Measurements from ENCODE around the gene ACOT11.

GRCh38 chr1:54528613-54529012 lies 19.4 kb upstream of the ACOT11 start:
- TF ChIP-seq POLR2A (IDR thresholded peaks at IDR 0.05; ENCODE audit: low read depth, low read length): no peak
- TF ChIP-seq TAF1 (IDR thresholded peaks at IDR 0.05; ENCODE audit: low read depth, low read length): no peak
- TF ChIP-seq POLR2AphosphoS5 (IDR thresholded peaks at IDR 0.05; ENCODE audit: low read depth, low read length): no peak
- no peak for TF ChIP-seq POU2F2 (IDR thresholded peaks at IDR 0.05; ENCODE audit: low read depth, low read length)
- TF ChIP-seq SPI1 (IDR thresholded peaks at IDR 0.05; ENCODE audit: low read depth, low read length): no peak
- no peak for TF ChIP-seq PAX5 (IDR thresholded peaks at IDR 0.05; ENCODE audit: insufficient read depth, low read length, severe bottlenecking)
